Suppressor macrophage treated with lipopolysaccharide for 1 hour (primary cell): ENCODE results near the gene TTLL13.

Source experiments
- DNase-seq, 3 donors: peaks; one replicate each; pipeline ENCODE4 v3.0.0-alpha.2; 2020 to 2022

TTLL13 gene

DNA sequence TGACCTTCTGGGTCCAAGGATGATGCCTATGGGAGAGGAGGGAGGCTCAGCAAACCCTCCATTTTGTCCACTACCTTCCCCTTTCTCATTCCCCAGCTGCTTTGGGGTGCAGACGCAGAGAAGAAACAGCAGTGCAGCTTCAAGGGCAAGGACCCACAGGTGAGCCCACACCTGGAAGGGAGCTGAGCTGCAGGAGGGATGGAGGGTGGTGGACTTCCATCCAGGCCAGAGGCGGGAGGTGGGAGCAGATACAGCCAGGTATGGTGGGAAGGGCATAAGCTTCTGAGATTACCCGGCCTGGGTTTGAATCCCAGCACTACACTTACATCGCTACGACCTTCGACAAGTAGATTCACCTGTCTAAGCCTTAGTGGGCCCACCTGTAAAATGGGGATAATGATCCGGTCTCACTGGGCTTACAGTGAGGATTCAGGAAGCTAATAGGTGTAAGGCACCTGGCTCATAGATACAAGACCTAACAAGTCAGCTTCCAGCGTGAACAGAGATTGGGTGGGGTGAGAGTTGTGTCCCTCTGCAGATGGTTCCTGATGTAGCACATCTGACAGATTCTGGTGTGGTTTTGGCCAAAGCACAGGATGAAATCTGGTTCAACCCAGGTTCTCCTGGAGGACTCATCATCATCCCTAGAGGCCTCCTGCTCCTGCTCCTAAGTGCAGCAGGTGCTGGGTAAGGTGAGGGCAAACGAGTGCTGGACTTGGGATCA is 31.5 kb upstream of the TTLL13 start:
- DNase-seq = no peak

DNA sequence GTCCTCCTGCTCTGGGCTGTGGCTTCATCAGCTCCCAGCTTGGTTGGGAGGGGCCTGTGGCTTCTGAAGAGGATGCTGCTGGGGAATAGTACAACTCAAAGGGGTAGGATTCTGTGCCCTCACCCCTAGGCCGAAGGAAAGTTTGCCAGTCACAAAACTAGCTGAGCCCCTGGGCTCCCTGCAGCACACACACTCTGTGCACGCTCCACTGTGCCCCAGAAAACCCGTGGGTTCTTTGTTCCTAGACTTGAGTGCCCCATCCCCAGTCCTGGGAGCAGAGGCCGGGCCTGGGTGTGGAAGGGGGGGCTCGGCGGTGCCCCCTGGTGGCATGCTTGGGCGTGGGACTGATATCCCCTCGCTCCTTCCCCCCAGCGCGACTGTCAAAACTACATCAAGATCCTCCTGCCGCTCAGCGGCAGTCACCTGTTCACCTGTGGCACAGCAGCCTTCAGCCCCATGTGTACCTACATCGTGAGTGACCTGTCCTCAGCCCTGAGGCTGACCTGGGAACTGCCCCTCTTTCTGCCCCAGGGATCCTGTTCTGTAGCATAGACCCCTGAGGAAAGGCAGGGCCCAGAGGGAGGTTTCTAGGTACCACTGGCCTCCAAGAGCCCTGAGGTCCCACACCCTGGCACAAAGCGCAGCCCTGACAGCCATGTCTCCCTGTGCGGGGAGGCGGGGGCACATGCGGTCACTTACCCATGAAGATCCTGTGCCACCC is 29.8 kb upstream of the TTLL13 start:
- DNase-seq = peak; percentile 47 to 81 (median 60)

DNA sequence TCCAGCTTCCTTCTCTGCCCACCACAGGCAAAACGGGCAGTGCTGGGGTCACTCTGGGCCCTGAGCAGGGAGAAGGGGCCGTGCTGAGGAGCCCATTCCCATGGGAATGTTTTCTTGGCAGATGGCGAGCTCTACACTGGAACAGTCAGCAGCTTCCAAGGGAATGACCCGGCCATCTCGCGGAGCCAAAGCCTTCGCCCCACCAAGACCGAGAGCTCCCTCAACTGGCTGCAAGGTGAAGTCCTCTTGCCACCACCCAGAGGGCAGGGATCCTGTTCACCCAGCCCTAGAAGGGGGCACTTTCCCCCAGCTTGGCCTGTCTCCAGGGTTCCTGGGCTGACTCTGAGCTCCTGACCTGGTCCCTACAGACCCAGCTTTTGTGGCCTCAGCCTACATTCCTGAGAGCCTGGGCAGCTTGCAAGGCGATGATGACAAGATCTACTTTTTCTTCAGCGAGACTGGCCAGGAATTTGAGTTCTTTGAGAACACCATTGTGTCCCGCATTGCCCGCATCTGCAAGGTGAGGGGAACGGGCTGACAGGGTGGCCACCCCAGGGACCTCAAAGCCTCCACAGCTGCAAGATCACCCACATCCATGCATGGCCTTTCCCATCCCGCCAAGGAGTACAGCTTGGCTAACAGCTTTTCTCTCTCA is 28.0 kb upstream of the TTLL13 start:
- DNase-seq = peak; percentile 72 to 86 (median 82)

DNA sequence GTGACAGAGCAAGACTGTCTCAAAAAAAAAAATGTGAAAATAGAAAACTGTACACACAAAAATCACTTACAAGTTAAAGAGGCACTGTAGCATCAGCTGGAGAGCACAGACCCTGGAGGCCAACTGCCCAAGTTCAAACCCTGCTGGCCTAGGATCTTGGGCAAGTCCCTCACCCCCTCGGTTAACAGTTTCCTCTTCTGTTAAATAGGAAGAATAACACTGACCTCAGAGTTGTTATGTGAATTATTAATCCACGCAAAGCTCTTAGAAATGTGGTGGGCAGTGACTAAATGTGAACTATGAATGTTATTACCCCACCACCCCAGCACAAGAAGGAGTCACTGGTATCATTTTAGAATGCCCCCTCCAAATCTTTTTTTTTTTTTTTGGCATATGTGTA is 26.8 kb upstream of the TTLL13 start:
- DNase-seq = peak in 2 of 3 donors; percentile 22 to 32

DNA sequence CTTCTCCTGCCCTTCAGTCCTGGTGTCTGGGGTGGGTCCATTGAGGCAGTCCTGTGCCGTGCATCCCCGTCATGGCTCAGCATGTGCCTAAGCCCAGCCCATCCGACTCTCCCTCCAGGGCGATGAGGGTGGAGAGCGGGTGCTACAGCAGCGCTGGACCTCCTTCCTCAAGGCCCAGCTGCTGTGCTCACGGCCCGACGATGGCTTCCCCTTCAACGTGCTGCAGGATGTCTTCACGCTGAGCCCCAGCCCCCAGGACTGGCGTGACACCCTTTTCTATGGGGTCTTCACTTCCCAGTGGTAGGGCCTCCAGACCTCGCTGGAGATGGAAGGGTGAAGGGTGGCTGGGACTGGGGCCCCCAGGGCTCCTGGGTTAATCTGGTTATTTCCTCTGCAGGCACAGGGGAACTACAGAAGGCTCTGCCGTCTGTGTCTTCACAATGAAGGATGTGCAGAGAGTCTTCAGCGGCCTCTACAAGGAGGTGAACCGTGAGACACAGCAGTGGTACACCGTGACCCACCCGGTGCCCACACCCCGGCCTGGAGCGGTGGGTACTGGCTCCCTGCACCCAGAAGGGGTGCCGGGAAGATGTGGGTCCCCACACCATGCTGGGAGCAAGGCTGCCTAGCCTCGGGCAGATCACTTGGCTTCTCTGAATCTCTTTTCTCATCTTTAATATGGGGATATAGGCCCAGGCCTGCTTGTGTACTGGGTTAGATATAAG is 25.8 kb upstream of the TTLL13 start:
- no peak for DNase-seq

DNA sequence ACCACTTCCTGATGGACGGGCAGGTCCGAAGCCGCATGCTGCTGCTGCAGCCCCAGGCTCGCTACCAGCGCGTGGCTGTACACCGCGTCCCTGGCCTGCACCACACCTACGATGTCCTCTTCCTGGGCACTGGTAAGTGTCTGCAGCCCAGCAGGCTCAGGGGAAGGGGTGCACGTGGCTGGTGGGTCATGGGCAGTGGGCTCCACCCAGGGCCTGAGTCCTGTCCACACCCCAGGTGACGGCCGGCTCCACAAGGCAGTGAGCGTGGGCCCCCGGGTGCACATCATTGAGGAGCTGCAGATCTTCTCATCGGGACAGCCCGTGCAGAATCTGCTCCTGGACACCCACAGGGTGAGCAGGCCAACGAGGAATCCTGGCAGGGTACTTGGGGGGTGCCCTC is 24.3 kb upstream of the TTLL13 start:
- DNase-seq = no peak

DNA sequence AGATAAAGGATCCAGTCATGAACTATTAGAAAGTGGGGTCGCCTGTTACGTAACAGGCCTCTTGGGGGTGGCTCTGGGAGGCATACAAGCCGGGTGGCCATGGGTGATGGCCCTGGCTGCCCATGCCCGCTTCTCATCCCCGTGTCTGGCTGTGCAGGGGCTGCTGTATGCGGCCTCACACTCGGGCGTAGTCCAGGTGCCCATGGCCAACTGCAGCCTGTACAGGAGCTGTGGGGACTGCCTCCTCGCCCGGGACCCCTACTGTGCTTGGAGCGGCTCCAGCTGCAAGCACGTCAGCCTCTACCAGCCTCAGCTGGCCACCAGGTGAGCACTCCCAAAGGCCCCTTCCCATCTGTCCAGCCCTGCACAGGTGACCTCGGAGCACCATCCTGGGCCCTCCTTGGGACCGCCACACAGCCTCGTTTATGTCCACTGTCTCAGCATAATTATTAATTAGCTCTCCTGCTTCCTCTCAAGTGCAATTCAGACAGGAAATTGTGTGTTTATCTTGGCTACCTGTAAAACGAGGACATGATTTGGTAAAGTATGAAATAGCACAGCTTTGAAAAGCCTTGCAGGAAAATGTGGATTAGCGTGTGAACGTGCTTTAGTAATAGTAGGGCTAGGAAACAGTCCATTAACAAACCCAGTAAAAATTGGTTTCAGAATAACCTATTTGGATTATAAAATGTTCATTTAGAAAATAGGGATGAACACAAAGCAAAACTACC is 23.7 kb upstream of the TTLL13 start:
- no peak for DNase-seq

DNA sequence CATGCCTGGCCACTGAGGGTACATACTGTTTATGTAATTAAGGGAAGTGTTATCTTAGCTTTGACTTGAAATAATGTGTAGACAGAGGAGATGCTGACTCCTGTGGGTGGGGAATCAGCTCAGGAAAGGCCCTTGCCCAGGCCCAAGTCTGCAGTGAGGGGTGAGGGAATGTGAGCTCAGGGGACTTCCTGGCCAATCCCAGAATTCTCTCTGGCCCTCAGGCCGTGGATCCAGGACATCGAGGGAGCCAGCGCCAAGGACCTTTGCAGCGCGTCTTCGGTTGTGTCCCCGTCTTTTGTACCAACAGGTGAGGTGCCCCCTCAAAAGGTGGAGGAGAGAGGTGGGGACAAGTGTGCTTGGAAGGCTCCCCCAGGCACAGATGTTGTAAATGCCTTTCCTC is 22.0 kb upstream of the TTLL13 start:
- DNase-seq = no peak

DNA sequence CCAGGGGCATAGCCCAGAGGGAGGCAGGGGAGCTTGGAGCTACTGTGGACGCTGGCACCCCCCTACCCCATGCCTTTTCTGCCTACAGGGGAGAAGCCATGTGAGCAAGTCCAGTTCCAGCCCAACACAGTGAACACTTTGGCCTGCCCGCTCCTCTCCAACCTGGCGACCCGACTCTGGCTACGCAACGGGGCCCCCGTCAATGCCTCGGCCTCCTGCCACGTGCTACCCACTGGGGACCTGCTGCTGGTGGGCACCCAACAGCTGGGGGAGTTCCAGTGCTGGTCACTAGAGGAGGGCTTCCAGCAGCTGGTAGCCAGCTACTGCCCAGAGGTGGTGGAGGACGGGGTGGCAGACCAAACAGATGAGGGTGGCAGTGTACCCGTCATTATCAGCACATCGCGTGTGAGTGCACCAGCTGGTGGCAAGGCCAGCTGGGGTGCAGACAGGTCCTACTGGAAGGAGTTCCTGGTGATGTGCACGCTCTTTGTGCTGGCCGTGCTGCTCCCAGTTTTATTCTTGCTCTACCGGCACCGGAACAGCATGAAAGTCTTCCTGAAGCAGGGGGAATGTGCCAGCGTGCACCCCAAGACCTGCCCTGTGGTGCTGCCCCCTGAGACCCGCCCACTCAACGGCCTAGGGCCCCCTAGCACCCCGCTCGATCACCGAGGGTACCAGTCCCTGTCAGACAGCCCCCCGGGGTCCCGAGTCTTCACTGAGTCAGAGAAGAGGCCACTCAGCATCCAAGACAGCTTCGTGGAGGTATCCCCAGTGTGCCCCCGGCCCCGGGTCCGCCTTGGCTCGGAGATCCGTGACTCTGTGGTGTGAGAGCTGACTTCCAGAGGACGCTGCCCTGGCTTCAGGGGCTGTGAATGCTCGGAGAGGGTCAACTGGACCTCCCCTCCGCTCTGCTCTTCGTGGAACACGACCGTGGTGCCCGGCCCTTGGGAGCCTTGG is 21.3 kb upstream of the TTLL13 start:
- DNase-seq = no peak

DNA sequence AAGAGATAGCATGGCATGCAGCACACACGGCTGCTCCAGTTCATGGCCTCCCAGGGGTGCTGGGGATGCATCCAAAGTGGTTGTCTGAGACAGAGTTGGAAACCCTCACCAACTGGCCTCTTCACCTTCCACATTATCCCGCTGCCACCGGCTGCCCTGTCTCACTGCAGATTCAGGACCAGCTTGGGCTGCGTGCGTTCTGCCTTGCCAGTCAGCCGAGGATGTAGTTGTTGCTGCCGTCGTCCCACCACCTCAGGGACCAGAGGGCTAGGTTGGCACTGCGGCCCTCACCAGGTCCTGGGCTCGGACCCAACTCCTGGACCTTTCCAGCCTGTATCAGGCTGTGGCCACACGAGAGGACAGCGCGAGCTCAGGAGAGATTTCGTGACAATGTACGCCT is 20.4 kb upstream of the TTLL13 start:
- no peak for DNase-seq

DNA sequence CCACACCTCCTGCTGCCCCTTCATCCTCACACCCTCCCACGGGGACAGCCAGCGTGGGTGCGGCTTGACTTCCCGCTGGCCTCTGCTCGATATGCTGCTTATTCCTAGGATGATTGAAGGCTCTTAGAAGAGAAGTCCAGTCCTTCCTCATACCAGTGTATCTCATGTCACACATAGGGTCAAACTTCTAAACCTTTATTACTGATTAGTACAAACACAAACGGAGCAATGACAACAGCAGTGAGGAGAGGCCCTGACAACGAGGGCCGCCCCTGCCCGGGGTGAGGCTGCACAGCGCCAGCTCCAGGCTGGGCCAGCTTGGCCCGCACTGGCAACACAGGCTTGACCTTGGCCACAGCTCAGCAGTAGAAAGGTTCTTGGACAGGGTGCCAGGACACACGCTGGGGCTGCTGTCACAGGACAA is 19.3 kb upstream of the TTLL13 start:
- no peak for DNase-seq

DNA sequence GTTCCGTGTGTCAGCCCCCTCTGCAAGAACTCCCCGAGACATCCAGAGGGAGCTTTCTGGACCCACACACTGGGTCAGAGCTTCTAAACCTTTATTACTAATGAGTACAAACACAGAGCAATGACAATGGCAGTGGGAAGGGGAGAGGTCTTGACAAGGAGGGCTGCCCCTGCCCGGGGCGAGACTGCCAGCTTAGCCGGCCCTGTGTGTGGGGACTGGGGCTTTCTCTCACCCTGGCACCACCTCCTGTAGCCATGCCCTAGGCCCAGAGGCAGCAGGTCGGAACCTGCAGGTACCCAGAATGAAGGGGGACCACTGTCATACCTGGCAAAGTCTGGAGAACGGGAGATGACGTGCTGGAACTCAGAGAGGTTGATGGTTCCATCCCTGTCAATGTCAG is 18.7 kb upstream of the TTLL13 start:
- no peak for DNase-seq

DNA sequence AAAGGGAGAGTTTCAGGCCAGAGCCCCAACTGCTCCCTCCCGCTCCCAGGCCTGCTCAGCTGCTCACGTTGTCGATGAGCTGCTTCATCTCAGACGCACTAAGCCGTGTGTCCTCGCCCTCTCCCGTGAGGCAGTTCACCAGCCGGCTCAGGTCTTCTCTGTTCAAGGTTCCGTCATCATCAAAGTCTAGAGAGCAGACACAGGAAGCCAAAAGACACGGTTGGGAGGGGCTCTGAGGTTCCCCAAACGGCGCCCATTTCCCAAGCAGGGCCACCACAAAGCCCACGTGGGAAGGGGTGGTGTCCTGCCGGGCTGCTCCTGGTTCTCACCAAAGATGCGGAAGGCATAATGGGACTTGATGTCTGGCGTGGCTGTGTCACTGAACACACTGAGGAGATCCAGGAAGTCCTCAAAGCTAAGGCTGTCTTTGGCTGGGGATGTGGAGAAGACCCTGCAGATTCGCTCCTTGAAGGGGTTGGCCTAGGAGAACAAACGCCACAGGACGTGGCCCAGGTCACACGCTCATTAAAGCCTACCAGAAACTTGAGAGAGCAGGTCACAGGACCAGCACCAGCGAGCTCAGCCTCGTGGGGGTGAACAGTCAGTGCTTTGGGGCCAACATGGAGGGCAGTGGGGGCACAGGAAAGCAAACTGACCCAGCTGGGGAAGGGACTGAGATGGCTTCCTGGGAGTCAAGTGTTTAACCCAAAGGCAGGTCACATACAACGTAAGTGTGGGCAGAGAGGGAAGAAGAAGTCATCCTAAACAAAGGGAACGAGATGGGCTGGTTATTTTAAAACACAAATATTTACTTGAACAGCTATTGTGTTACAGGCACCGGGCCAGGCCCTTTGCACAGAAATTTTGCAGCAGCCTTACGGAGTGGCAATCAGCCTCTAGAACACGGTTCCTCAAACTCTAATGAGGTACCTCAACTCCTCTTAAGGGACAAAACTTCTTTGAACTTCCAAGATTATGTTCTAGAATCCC is 18.0 kb upstream of the TTLL13 start:
- peak; percentile 78 to 84 (median 80) for DNase-seq

DNA sequence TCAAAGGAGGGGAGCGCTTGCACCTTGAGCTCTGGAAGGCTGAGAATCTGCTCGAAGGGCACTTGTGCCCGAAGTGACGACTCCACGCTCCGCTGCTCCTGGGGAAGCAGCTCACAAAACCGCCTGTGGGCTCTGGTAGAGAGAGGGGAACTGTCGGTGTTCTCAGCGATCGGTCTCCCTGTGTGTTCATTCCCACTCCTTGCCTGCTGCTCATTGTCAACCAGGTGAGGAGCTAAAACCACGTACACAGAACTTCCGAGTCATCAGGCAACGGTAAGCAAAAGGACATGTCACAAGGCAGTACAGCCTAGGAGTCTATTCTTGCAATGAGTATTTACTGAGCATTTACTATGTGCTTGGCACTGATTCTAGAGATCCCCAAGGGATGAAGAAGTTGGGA is 17.2 kb upstream of the TTLL13 start:
- DNase-seq = no peak

DNA sequence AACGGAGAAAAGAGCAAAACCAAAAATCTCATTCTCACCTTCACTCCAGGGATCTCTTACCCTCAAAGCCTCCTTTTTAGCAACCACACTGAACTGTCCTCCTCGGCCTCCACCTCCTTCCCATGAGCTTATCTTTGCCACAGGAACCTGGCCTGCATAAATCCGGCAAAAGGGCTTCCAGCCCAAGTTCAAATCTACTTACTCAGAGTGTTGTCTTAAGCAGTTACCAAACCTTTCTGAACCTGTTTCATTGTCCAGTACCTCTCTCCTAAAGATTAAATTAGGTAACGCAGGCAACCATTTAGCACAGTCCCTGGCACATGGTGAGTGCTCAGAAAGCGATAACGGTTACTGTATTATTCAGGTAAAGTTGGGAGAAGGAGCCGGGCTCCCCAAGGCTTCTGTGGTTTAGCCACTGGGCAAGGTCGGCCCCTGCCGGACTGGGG is 16.4 kb upstream of the TTLL13 start:
- DNase-seq = no peak

DNA sequence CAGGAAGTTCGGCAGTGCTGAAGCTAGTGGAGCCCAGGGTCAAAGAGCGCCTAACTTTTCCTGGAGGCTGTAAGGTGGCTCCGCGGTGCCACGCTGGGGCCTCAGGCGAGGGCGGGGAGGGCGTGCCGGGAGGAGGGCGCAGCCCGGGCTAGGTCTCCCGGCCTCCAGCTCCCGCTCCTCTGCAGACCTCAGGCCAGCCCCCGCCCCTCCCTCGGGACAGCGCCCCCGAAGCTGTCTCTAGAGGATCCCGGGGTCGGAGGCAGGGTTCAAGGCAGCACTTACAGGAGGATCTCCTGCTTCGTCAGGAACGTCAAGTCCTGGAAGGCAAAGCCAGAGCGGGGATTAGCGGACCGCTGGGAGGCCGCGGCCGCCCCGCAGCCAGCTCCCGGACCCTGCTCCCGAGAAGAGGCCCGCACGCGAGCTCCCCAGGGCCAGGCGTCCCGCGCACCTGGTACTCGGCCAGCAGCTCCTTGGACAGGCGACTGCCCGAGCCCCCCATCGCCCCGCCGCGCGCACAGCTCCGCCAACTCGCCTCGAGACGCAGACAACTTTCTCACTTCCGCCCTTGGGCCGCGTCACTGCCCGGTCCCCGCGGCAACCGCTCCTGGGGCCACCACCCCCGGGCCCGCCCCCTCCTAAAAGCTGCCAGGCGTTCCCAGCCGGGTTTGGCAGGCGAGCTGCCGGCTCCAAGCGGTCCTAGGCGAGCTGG is 15.8 kb upstream of the TTLL13 start, which contains the start of gene CIB1:
TSS of gene CIB1 (minus strand) at position 555 of the 709 bp plus-strand sequence. CDS start at position 499, 56 bp downstream.
- peak; percentile 64 to 100 (median 99) for DNase-seq

DNA sequence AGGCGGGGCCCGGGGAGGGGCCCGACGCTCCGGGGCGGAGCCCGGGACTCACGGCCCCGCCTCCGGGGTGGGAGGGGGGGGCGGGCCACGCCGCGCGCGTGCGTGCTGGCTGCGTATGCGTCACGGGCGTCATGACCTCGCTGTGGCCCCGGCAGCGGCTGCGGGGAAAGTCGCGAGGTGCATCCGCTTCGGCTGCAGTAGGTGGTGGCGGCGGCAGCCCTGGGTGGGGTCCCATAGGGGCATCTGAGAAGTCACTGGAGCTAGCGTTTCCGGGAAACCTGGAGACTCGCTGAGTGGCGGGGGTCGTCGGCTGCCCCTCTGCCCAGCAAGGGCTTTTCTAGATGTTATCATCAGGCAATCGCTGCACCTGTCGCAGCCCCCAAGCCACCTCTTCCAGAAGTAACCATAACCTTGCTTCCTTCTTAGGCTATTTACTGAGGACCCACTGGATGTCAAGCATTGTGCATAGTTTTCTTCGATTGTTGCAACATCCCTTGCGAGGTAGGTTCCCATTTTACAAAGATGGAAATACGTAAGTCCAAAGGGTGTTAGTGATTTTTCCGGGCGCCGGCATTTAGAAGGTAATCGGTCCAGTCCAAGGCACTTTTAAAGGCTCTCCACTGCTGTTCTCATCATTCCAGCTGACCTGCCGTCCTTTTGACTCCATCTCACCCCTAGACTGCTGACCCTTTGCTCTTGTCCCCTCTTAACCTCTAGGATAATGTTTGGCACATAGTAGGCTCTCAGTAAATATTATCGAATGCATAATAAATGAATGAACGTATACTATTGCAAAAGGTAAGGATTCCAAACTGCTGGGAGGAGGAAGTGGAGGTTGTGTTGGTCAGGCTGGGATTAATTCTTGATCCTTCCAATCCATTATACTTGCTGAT is 15.0 kb upstream of the TTLL13 start, which contains the start of gene GDPGP1:
TSS of gene GDPGP1 (plus strand) at position 114 of the 893 bp plus-strand sequence. CDS start 6,700 bp downstream, outside the sequence.
- DNase-seq = peak; percentile 32 to 99 (median 44)

DNA sequence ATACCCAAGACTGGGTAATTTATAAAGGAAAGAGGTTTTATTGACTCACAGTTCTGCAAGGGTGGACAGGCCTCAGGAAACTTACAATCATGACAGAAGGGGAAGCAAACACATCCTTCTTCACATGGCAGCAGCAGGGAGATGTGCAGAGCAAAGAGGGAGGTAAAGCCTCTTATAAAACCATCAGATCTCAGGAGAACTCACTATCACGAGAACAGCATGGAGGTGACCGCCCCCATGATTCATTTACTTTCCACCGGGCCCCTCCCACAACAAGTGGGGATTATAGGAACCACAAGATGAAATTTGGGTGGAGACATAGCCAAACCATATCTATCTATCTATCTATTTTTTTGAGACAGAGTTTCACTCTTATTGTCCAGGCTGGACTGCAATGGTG is 10.0 kb upstream of the TTLL13 start:
- peak; percentile 8 to 23 (median 12) for DNase-seq
